Neutrophil (primary cell): ENCODE data around the gene OSBPL2.

Experiments used
- H3K27ac ChIP-seq: fragments of 200-600 bp; sonication (generic); 2 replicates; pipeline ENCODE4 v1.5.1; 2016; ENCODE audit warnings: mild to moderate bottlenecking, moderate library complexity
- H3K27me3 ChIP-seq: fragments of 200-600 bp; sonication (generic); 2 replicates; pipeline ENCODE4 v1.6.0; 2016; ENCODE audit warnings: mild to moderate bottlenecking
- H3K36me3 ChIP-seq: fragments of 200-600 bp; sonication (generic); 2 replicates; pipeline ENCODE4 v1.5.1; 2017
- H3K4me1 ChIP-seq, 2 experiments: fragments of 200-600 bp in 1 of 2; sonication (generic) in 1 of 2; 1 replicate in 1 of 2; 2 replicates in 1 of 2; pipeline versions ENCODE4 v1.5.1 to v1.6.1; 2013 to 2016; ENCODE audit warnings: low read depth in 1 of 2, low read length in 1 of 2, mild to moderate bottlenecking in 1 of 2, moderate library complexity in 1 of 2; ENCODE audit not compliant: control insufficient read depth in 1 of 2, insufficient read depth in 1 of 2
- H3K4me3 ChIP-seq, 2 experiments: fragments of 200-600 bp in 1 of 2; sonication (generic) in 1 of 2; 1 replicate in 1 of 2; 2 replicates in 1 of 2; pipeline ENCODE4 v1.5.1; 2013 to 2016; ENCODE audit warnings: low read depth in 1 of 2, low read length in 1 of 2, mild to moderate bottlenecking in 1 of 2, moderate library complexity in 1 of 2
- H3K9me3 ChIP-seq: fragments of 200-600 bp; sonication (generic); 2 replicates; pipeline ENCODE4 v1.5.1; 2016
- TF ChIP-seq, protein P1 (sequence below): fragments of 200-600 bp; sonication (generic); IDR thresholded peaks from 2 replicates; pipeline ENCODE4 v1.5.1; 2016; ENCODE audit warnings: antibody characterized with exemption

The OSBPL2 gene

DNA sequence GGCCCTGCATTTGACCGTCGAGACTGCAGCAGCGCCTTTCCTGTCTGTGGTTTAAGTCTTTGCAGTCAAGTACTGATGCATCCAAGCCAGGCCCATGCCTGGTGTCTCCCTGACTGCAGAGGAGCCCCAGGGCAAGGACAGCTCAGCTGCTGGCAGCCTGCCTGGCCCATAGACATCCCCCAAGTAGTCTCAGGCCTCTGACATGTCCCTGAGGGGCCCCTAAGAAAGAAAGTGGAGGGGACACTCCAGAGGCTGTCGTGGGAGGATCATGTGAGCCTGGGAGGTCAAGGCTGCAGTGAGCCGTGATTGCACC lies 36.3 kb upstream of the OSBPL2 start:
- no peaks in the 10 kb centered on the region for H3K9me3 ChIP-seq
- TF ChIP-seq, protein P1, sequence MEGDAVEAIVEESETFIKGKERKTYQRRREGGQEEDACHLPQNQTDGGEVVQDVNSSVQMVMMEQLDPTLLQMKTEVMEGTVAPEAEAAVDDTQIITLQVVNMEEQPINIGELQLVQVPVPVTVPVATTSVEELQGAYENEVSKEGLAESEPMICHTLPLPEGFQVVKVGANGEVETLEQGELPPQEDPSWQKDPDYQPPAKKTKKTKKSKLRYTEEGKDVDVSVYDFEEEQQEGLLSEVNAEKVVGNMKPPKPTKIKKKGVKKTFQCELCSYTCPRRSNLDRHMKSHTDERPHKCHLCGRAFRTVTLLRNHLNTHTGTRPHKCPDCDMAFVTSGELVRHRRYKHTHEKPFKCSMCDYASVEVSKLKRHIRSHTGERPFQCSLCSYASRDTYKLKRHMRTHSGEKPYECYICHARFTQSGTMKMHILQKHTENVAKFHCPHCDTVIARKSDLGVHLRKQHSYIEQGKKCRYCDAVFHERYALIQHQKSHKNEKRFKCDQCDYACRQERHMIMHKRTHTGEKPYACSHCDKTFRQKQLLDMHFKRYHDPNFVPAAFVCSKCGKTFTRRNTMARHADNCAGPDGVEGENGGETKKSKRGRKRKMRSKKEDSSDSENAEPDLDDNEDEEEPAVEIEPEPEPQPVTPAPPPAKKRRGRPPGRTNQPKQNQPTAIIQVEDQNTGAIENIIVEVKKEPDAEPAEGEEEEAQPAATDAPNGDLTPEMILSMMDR: no peak
- peaks cover 90% of the 10 kb centered on the region for H3K36me3 ChIP-seq
- H3K4me3 ChIP-seq: no peak overlapping the region
- H3K27me3 ChIP-seq: no peaks in the 10 kb centered on the region
- H3K27ac ChIP-seq: no peak overlapping the region
- H3K4me1 ChIP-seq: no peaks in the 10 kb centered on the region

DNA sequence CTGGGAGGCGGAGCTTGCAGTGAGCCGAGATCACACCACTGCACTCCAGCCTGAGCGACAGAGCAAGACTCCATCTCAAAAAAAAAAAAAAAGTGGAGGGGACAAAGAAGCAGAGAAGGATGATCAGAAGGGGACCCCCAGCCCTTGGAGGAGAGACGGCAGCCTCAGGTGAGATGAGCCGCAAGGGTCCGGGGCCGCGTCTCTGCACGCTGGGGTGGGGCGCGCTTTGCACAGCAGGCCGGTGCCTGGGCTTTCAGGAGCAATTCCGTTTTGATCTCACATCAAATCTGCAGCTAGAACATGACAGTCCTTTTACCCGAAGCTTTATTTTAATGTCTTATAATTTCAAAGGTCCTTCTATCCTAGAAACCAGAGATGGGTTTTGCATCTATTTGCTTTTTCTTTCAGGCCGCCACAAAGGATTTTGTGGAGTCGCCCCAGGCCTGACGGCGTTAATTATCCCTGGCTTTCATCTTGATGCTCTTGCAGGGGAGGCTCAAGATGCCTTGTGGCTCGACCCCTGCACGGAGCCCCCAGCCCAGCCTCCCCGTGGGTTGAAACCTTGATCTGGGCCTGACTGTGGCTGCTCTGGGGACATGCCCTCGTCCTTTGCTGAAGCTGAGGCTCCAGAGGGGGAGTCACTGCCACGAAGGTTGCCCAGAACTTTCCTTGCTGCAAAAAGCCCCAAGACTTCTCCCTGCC lies 35.5 kb upstream of the OSBPL2 start:
- TF ChIP-seq, protein P1: no peak
- no peaks in the 10 kb centered on the region for H3K27me3 ChIP-seq
- H3K36me3 ChIP-seq: peaks cover 90% of the 10 kb centered on the region
- no peak overlapping the region for H3K4me3 ChIP-seq
- H3K9me3 ChIP-seq: no peaks in the 10 kb centered on the region
- no peak overlapping the region for H3K27ac ChIP-seq
- H3K4me1 ChIP-seq: no peaks in the 10 kb centered on the region

DNA sequence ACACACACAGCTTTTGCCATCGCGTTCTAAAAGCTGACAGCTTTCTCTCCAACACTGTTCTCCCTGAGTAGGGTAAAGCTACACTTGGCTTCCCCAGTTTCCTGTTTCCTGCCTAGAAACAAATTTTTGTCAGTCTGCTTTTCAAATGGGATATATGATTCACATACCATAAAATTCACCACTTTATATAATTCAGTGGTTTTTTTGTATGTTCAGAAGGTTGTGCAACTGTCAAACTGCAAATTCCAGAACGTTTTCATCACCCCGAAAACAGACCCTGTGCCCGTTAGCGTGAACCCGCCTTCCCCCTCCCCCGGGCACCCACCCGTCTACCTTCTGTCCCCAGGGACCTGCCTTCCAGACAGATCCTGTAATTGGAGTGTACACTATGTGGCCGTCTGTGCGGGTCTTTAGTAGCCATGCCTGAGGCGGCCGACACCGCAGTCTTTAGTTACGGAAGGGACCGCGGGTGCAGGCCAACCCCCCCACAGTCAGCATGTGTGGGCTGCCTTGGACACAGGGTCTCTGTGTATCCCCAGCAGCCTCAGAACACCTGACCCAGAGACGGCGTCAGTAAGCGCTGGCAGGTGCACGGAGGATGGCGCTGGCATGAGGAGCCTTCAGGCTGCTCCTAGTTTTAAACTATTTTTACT lies 34.8 kb upstream of the OSBPL2 start:
- H3K4me3 ChIP-seq: no peak overlapping the region
- no peaks in the 10 kb centered on the region for H3K27me3 ChIP-seq
- no peak overlapping the region for H3K27ac ChIP-seq
- H3K9me3 ChIP-seq: no peaks in the 10 kb centered on the region
- no peaks in the 10 kb centered on the region for H3K4me1 ChIP-seq
- TF ChIP-seq, protein P1: no peak
- peaks cover 85% of the 10 kb centered on the region for H3K36me3 ChIP-seq

DNA sequence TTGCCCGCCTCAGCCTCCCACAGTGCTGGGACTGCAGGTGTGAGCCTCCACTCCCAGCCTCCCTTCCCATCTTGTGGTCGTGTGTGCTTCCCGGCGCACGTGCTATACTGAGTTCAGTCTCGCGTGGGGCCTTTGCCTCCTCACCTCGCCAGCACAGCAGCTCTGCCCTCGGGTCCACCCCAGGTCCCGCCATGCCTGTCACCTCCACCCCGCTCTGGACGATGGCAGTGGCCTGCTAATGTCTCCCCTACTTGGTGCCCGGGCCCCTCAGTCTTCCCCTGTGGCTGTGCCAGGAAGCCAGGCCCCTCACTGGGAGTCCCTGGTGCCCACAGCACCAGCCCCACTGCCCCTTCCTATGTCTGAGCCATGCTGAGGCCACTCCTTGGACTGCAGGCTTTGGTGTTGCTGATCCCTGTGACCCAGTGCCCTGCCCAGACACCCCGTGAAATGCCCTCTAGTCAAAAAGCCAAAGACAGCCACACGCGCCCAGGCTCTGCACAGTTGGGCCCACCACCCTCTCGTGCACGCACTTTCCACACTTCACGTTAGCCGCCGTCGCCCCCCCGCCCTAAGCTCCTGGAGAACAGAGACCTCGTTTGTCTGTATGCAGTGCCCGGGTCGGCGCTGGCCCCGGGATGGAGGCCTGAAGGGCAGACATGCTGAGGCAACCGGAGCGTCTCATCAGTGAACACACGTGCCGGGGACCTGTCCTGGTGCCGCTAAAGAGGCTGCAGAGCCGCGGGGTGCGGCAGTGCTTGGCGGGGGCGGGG lies 32.5 kb upstream of the OSBPL2 start:
- Histone ChIP-seq H3K4me1 (no peaks in the 10 kb centered on the region), H3K36me3 (peaks cover 62% of the 10 kb centered on the region), H3K27me3 (peaks cover 15% of the 10 kb centered on the region), H3K4me3 (no peak overlapping the region), H3K9me3 (no peaks in the 10 kb centered on the region), H3K27ac (no peak overlapping the region)
- TF ChIP-seq, protein P1: no peak

DNA sequence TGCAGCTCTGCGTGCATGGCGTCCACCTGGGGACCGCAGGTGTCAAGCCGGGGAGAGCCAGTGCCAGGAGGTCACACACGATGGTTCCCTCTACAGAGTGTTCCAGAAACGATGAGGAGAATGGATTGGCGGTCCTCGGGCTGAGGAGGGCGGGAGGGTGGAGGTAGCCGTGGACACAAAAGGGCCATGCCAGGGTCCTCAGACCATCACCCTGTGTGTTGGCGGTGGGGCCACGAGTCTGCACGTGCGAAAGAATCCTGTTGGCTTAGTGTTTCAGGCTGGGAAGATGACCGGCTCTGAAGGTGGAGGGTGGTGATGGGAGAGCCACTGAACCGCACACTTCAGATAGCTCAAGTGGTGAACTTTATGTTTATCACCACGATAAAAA lies 31.9 kb upstream of the OSBPL2 start:
- no peaks in the 10 kb centered on the region for H3K9me3 ChIP-seq
- H3K4me3 ChIP-seq: no peak overlapping the region
- H3K4me1 ChIP-seq: no peaks in the 10 kb centered on the region
- H3K27me3 ChIP-seq: peaks cover 21% of the 10 kb centered on the region
- no peak overlapping the region for H3K27ac ChIP-seq
- TF ChIP-seq, protein P1: no peak
- H3K36me3 ChIP-seq: peaks cover 56% of the 10 kb centered on the region
